GM19324 (cell line): ENCODE data around the gene SNRPD3.
"Not testable (repeated sequence)": the region's sequence is repeated elsewhere in the genome, so short reads cannot be mapped to it uniquely, and the experiment has no call there.

Experiments
- ATAC-seq: cut with Tn5 transposase; IDR thresholded peaks from one replicate; pipeline ENCODE4 v1.9.1; 2021; ENCODE audit warnings: mild to moderate bottlenecking, moderate library complexity; ENCODE audit not compliant: unreplicated experiment, low FRiP score

Gene SNRPD3

GRCh38 chr22:24589518-24590030 lies 33.8 kb downstream of the SNRPD3 start:
- ATAC-seq = no peak

DNA sequence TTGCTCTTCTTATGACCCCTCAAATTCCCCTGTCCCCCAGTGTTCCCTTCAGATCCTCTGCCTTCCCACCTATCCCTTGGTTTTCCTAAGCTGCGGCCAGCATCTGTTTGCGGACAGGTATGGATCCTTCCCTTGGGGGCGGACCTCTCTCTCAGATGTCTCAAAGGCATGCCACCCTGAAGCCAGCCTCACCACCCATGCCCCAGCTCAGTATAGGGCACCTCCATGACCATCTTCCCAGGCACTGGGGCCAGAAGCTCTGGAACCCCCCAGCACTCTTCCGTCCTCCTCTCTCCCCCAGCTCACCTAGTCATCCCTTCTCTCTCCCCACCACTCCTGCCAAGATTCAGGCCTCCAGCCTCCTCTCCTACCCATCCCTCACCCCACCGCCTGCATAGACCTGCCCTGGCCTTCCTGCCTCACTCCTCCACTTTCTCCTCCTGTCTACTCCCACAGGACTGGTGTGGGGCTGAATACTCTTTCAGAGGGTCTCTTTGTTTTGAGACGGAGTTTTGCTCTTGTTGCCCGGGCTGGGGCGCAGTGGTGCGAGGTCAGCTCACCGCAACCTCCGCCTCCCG lies 34.9 kb downstream of the SNRPD3 start:
- no peak for ATAC-seq

- no peak for ATAC-seq
These were observed 35.6 kb downstream of the SNRPD3 start for GRCh38 chr22:24591286-24591830.

DNA sequence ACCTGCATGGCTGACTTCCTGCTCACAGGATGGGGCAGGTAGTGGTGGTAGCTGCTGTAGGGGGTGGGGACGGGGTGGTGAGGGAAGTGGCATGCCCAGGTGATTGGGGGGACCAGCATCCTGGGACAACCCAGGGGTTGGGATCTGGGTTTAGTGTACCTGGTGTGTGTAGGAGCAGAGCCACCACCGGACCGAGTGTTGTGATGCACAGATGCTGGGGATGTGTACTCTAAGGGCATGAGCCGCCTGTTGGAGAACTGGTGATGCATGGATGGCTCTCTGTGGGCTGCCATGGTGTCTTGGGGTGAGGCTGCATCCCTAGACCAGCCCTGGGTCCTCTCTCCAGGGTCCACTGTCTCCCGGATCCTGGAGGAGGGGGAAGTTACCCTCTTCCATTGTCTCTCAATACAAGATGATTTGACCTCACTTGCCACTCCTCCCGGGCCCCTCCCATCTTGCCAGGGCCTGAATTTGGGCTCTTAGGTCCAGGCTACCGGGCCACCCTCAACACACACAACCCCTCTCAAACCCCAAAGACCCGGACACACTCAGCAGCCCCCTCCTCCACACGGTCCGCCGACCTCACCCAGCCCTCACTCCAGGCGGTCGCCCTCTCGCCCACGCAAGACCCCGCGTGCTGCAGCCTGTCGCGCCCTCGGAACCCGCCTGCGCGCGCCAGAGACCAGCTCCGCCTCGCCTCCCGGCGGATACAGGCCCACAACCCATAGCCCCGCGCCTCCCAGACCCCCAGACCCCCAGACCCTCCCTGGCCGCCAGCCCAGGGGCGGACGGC lies 36.5 kb downstream of the SNRPD3 start:
- no peak for ATAC-seq

DNA sequence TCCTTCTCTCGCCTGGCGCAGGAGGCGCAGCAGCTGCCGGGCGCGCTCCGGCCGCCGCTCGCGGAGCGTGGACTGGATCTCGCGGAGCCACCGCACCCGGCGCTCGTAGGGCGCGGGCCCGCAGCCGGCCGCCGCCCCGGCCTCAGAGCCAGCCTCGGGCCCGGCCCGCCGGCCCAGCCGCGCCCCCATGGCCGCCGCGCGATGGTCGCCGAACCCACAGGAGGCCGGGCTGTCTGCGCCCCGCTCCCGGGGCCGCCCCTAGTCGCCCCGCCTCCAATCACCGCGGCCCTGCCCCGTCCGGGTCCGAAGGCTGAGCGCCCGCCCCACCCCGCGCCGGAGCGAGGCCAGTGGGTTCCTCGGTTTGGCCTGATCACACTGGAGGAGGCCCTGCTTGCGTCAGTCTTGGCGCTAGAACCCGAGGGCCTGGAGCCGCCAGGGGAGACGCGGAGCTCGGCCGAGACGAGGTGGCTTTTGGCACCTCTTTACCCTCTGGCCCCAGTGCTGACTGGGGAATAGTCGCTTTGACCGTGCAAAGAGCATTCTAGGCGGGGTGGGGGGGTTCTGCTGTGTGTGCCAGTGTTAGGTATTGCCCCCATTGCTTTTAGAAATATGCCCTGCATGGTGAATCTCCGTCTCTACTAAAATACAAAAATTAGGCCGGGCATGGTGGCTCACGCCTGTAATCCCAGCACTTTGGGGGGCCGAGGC lies 37.2 kb downstream of the SNRPD3 start, which contains the start of gene LRRC75B:
LRRC75B (minus strand) TSS at position 223 of the 708 bp plus-strand sequence; CDS start at position 189, 34 bp downstream.
- peak; percentile 71 for ATAC-seq

DNA sequence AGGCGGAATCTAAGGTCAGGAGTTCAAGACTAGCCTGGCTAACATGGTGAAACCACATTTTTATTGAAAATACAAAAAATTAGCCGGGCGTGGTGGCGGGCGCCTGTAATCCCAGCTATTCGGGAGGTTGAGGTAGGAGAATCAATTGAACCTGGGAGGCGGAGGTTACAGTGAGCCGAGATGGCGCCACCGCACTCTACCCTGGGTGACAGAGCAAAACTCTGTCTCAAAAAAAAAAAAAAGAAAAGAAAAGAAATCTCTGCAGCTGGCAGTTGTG lies 37.7 kb downstream of the SNRPD3 start:
- ATAC-seq = not testable (repeated sequence)

GRCh38 chr22:24593836-24594568 lies 38.2 kb downstream of the SNRPD3 start:
- no peak for ATAC-seq

DNA sequence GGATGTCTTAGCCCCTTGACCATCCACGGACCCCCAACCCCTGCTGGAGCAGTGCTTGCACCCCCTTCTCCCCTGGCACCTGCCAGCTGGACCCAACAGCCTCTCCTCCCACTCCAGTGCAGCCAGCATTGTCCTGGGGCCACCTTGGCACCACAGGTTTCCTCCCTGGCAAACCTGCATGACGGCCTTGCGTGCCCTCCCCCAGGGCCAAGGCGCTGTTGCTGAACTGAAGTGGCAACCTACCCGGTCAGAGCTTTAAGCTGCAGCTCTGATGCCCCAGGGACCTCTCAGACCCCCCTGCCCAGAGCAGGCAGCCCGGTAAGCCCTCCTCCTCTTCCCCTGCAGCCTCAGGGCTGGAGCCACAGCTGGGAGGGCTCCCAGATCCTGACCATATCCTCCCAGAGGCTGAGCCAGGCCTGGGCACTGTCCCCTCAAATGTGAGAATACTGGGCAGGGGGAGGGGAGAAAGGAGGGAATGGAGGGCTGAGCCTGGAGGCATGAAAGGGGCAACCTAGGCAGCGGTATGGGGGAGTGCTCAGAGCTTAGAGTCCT lies 38.8 kb downstream of the SNRPD3 start:
- no peak for ATAC-seq

GRCh38 chr22:24595228-24595627 lies 39.4 kb downstream of the SNRPD3 start:
- no peak for ATAC-seq

- ATAC-seq = no peak
These were observed 40.1 kb downstream of the SNRPD3 start for GRCh38 chr22:24595863-24596262.

DNA sequence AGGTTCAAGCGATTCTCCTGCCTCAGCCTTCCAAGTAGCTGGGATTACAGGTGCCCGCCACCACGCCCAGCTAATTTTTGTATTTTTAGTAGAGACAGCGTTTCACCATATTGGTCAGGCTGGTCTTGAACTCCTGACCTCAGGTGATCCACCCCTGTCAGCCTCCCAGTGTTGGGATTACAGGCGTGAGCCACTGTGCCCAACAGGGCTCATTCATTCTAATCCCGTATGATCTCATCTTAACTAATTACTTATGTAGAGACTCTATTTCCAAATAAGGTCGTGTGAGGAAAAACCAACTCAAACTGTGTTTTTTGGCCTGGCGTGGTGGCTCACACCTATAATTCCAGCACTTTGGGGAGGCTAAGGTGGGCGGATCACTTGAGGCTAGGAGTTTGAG lies 41.3 kb downstream of the SNRPD3 start:
- ATAC-seq = not testable (repeated sequence)

DNA sequence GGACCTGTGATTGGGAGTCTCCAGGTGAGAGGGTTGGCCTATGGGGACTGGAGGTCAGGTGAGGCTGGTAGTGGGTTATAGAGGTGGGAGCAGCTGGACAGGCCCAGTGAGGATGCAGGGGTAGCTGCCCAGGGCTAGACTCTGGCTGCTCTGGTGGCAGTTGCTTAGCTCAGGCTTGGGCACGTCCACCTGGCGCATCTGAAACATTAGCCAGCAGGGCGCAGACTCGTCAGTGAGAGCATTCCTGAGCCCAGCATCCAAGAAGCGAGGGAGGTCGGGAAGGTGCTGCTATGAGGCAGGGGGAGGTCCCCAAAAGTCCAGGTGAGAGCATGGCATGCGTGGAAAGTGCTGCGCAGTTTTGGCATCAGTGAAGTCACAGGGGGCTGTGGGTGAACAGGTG lies 43.7 kb downstream of the SNRPD3 start:
- ATAC-seq = no peak

DNA sequence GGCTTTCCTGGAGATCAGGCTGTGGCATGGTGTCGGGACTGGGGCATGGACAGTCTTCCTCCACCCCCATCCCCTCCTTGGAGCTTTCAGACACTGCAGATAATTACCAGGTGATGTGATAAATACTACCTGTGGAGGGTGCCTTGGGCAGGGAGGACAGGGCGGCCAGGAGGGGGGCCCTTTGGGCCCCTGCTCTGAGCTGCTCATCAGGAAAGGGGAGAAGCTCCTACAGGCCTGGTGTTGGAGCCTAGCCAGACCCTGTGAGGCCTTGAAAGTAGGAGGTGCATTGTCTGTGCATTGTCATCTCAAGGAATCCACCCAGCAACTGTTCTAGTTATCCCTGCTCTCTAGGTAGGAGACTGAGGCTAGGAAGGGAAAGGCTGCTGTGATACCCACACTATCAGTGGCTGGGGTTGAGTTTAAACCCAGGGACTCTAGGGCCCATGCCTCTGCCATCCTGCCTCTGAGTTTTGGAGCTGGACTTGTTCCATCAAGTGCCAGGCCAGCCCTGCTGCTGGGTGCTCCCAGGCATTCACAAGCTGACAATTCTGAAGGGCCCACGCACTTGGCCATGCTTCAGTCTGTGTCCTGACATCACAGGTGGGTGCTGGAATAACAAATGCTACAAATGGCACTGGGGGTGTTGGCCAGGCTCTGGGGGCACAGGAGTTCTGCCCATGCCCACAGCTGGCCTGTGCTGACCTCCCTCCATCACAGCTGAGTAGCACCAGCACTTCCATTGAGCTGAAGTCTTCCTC lies 44.3 kb downstream of the SNRPD3 start:
- not testable (repeated sequence) for ATAC-seq

DNA sequence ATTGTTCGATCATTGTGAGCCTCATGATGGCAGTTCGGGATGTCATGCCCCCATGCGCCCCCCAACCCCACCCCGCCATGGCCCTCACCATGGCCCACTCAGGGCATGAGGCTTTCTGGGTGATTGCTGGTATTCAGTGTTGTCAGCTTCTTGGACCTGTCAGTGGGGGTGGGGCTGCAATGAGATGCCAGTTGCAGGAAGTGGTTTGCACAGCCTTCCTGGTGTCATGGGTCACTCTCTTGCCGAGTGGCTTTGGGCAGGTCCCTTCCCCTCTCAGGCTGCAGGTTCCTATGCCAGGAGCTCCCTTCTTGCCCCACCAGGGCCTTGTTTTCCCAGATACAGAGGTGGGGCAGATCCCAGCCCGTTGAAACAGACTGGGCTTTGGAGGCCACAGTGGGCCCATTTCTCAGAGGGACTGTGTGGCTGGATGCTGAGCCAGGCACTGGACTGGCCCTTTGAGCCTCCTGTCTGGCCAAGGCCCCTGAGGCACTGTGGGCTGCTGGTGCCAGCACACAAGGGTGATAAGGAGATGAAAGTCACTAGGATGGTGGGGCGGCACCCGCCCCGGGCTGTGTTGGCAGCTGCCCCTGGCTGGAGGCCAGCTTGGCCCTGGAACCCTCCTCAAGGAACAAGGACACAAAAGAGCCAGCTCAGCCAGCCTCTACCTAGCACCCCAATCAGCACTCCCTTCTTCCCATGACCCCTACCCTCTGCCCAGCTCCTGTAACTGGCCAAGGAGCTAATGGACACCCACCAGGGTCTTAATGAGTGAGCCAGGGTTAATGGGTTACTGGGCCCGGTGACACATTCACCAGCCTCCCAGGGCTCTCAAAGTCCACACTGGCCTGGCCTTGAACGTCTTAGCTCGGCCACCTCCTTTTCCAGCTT lies 45.7 kb downstream of the SNRPD3 start:
- no peak for ATAC-seq

GRCh38 chr22:24602105-24602749 lies 46.4 kb downstream of the SNRPD3 start:
- not testable (repeated sequence) for ATAC-seq

DNA sequence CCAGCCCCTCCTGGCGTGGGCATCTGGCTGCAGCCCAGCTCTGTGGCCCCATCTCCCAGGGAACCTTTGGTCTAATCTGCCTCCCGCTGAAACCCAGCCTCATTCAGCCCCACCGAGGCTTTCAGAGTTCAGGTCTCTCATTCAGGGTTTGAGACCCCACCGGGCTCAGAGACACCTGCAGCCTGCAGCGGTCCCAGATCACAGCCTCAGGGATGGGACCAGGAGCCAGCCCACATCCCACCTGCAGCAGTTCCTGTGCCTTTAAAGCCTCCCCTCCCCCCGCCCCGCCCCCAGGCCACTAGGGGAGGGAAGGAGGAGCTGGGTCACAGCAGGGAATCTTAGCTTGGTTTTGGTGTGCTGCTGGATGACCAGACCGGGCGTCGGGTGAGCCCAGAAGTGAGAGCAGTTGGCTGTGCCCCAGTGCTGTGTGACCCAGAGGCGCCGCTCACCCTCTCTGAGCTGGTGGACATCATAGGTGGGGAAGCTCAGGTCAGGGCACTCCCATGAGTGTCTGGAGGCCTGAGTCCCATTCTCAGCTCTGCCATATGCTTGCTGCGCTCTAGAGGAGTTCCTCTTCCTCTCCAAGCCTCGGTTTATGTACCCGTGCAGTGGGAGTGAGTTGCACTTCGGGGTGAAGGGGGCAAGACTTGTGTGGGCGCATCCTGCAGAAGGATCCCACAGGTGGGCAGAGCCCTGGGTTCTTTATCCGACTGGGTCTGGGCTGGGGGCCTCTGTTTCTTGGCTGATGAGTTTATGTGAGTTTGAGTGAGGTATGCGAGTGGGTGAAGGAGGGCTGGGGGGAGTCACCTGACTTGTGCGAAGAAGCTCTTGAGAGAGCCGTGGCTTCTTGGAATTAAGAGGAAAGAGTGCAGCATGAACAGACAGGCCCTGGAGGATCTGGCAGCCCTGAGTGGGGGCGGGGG lies 47.3 kb downstream of the SNRPD3 start, which contains the start of gene GGT1:
GGT1 (plus strand) TSS at position 347 of the 923 bp plus-strand sequence. CDS start 7,889 bp downstream, outside the sequence.
- not testable (repeated sequence) for ATAC-seq
